ENCODE measurements around the gene CSRP1. TPM values are rescaled to one million over a fixed set of nuclear protein-coding genes. Genes with fewer than 3 reads are reported as not detected.
"Not testable (repeated sequence)": the region's sequence is repeated elsewhere in the genome, so short reads cannot be mapped to it uniquely, and the experiment has no call there.

The CSRP1 gene
- polyA plus RNA-seq, 3 donors: 130 to 137 (median 136) TPM

- no peak for DNase-seq (ENCODE audit: low read depth in 3 of 3, low spot score in 2 of 3)
Observed at GRCh38 chr1:201499795-201500669, 6.9 kb downstream of the CSRP1 start.

- DNase-seq (ENCODE audit: low read depth in 3 of 3, low spot score in 2 of 3): no peak
Observed at GRCh38 chr1:201499191-201499590, 7.7 kb downstream of the CSRP1 start.

GRCh38 chr1:201498621-201499020 is 8.3 kb downstream of the CSRP1 start:
- no peak for DNase-seq (ENCODE audit: low read depth in 3 of 3, low spot score in 2 of 3)

GRCh38 chr1:201497935-201498509 is 8.9 kb downstream of the CSRP1 start:
- no peak for DNase-seq (ENCODE audit: low read depth in 3 of 3, low spot score in 2 of 3)

- DNase-seq (ENCODE audit: low read depth in 3 of 3, low spot score in 2 of 3): no peak
Observed at GRCh38 chr1:201496296-201496690, 10.6 kb downstream of the CSRP1 start.

GRCh38 chr1:201495551-201496295 is 11.2 kb downstream of the CSRP1 start:
- no peak for DNase-seq (ENCODE audit: low read depth in 3 of 3, low spot score in 2 of 3)

GRCh38 chr1:201493757-201494617 is 12.9 kb downstream of the CSRP1 start:
- no peak for DNase-seq (ENCODE audit: low read depth in 3 of 3, low spot score in 2 of 3)

- DNase-seq (ENCODE audit: low read depth in 3 of 3, low spot score in 2 of 3): not testable (repeated sequence)
Observed at GRCh38 chr1:201493026-201493656, 13.8 kb downstream of the CSRP1 start.

- DNase-seq (ENCODE audit: low read depth in 3 of 3, low spot score in 2 of 3): no peak
Observed at GRCh38 chr1:201491896-201492511, 14.9 kb downstream of the CSRP1 start.

GRCh38 chr1:201490708-201491131 is 16.2 kb downstream of the CSRP1 start:
- DNase-seq (ENCODE audit: low read depth in 3 of 3, low spot score in 2 of 3): no peak

GRCh38 chr1:201489643-201490261 is 17.2 kb downstream of the CSRP1 start:
- DNase-seq (ENCODE audit: low read depth in 3 of 3, low spot score in 2 of 3): no peak

- DNase-seq (ENCODE audit: low read depth in 3 of 3, low spot score in 2 of 3): no peak
Observed at GRCh38 chr1:201488830-201489589, 17.9 kb downstream of the CSRP1 start.

GRCh38 chr1:201487742-201488141 is 19.2 kb downstream of the CSRP1 start:
- DNase-seq (ENCODE audit: low read depth in 3 of 3, low spot score in 2 of 3): no peak

- DNase-seq (ENCODE audit: low read depth in 3 of 3, low spot score in 2 of 3): no peak
Observed at GRCh38 chr1:201486187-201486586, 20.7 kb downstream of the CSRP1 start.

- DNase-seq (ENCODE audit: low read depth in 3 of 3, low spot score in 2 of 3): no peak
Observed at GRCh38 chr1:201485184-201485774, 21.6 kb downstream of the CSRP1 start.

GRCh38 chr1:201483373-201483949 is 23.5 kb downstream of the CSRP1 start:
- no peak for DNase-seq (ENCODE audit: low read depth in 3 of 3, low spot score in 2 of 3)

GRCh38 chr1:201482755-201483154 is 24.2 kb downstream of the CSRP1 start:
- no peak for DNase-seq (ENCODE audit: low read depth in 3 of 3, low spot score in 2 of 3)

Data from right renal cortex interstitium (tissue), 3 donors.